ENCODE data around the gene RGSL1. TPM values are rescaled to one million over a fixed set of nuclear protein-coding genes. Genes with fewer than 3 reads are reported as not detected.

Gene RGSL1
- total RNA-seq, 1 experiment from 2014 or later: 0.07 TPM

GRCh38 chr1:182608236-182608635 is 158.3 kb downstream of the RGSL1 start:
- no peak for DNase-seq (ENCODE audit: extremely low read depth, low read depth)

GRCh38 chr1:182608845-182609610 is 159.1 kb downstream of the RGSL1 start:
- no peak for DNase-seq (ENCODE audit: extremely low read depth, low read depth)

Small RNAs within 50 kb of the gene (small RNA-seq; reads per million reads assigned to genes)
- 0 reads per million in 2 experiments for gene RF00017

Other genes starting within 250 kb of the RGSL1 start
- 91.0 and 106 TPM in 2 replicates for gene GLUL, start 58.4 kb upstream of the RGSL1 start, total RNA-seq (2014; rRNA removed; shearing (Covaris generic))
- not detected in 2 replicates for gene TEDDM1, start 49.5 kb upstream of the RGSL1 start, total RNA-seq (2014; rRNA removed; shearing (Covaris generic))
- 6.6 and 7.6 TPM in 2 replicates for gene RNASEL, start 139.1 kb downstream of the RGSL1 start, total RNA-seq (2014; rRNA removed; shearing (Covaris generic))
- 25.1 and 27.4 TPM in 2 replicates for gene RGS16, start 154.2 kb downstream of the RGSL1 start, total RNA-seq (2014; rRNA removed; shearing (Covaris generic))
- gene RGS8, start 234.4 kb downstream of the RGSL1 start, total RNA-seq (2014; rRNA removed; shearing (Covaris generic)): not detected in 2 replicates

Measured in NCI-H460 (cell line).